Uterus (tissue), 4 donors: ENCODE measurements around the gene TLCD3B. TPM values are rescaled to one million over a fixed set of nuclear protein-coding genes. Genes with fewer than 3 reads are reported as not detected.

ENCODE experiments used
- DNase-seq, 2 donors: peaks; one replicate each; pipeline ENCODE4 v3.0.0-alpha.2; 2019 to 2020
- H3K27ac ChIP-seq, 2 donors: fragments of 200-600 bp; sonication (generic); 1 replicate in 1 of 2; 2 replicates in 1 of 2; pipeline ENCODE4 v1.5.1; 2016 to 2018
- H3K27me3 ChIP-seq, 2 donors: fragments of 200-600 bp; sonication (generic); one replicate each; pipeline ENCODE4 v1.5.1; 2018 to 2019; ENCODE audit warnings: control low read depth in 1 of 2
- H3K36me3 ChIP-seq, 2 donors: fragments of 200-600 bp; sonication (generic); one replicate each; pipeline ENCODE4 v1.5.1; 2019; ENCODE audit warnings: control low read depth in 1 of 2
- H3K4me1 ChIP-seq, 2 donors: fragments of 200-600 bp; sonication (generic); one replicate each; pipeline ENCODE4 v1.5.1; 2018 to 2019; ENCODE audit warnings: control low read depth in 1 of 2
- H3K4me3 ChIP-seq, 2 donors: fragments of 200-600 bp; sonication (generic); 1 replicate in 1 of 2; 2 replicates in 1 of 2; pipeline ENCODE4 v1.5.1; 2018 to 2019; ENCODE audit warnings: mild to moderate bottlenecking in 1 of 2
- H3K9me3 ChIP-seq, 2 donors: fragments of 200-600 bp; sonication (generic); one replicate each; pipeline ENCODE4 v1.5.1; 2019; ENCODE audit warnings: control low read depth in 1 of 2
- CTCF ChIP-seq, 4 experiments: fragments of 200-600 bp in 2 of 4; fragments of 450-650 bp in 2 of 4; sonication (generic) in 2 of 4; IDR thresholded peaks; one replicate each; pipeline ENCODE4 v1.5.1; 2016 to 2019; ENCODE audit warnings: antibody characterized with exemption in 4 of 4, mild to moderate bottlenecking in 2 of 4, moderate library complexity in 1 of 4
- POLR2A ChIP-seq, 2 donors: fragments of 450-650 bp; IDR thresholded peaks; one replicate each; pipeline ENCODE4 v1.6.1; 2016; ENCODE audit warnings: antibody characterized with exemption in 2 of 2, mild to moderate bottlenecking in 1 of 2, moderate library complexity in 1 of 2
- intact Hi-C: fragments of 100-400 bp; cut with DNase I; formaldehyde crosslinking; loops from one replicate; pipeline ENCODE4 v1.15.1; 2023; ENCODE audit warnings: low total_unique reads
- total RNA-seq, 4 donors: library from RNA; depleted of rRNA in 3 of 4; stranded (reverse); fragments of >200 nt in 3 of 4; gene quantifications; one replicate each; pipeline versions ENCODE4 v1.1.0 to v1.2.4, GENCODE V29; 2014 to 2023
- donor health status: DM: yes; HTN: yes; CAD: no.

The TLCD3B gene
- total RNA-seq, 4 donors from 2014 or later, result 0.62 TPM; not detected in 3

- intact Hi-C loops, result no loop called here
- no peak for TF ChIP-seq CTCF (IDR thresholded peaks at IDR 0.05)
- TF ChIP-seq POLR2A (IDR thresholded peaks at IDR 0.05), result no peak
- Histone ChIP-seq H3K4me3 (no peak overlapping the region), H3K9me3 (no peaks in the 10 kb centered on the region), H3K27ac (no peak overlapping the region), H3K36me3 (no peaks in the 10 kb centered on the region), H3K4me1 (peaks cover 0 to 8% of the 10 kb centered on the region in 2 donors), H3K27me3 (no peaks in the 10 kb centered on the region)
- no peak for DNase-seq
Measured at GRCh38 chr16:29991571-29991904, 39.5 kb downstream of the TLCD3B start.

GRCh38 chr16:29990883-29991570 is 40.0 kb downstream of the TLCD3B start:
- Histone ChIP-seq H3K36me3 (no peaks in the 10 kb centered on the region), H3K9me3 (no peaks in the 10 kb centered on the region), H3K4me3 (no peak overlapping the region), H3K27ac (no peak overlapping the region), H3K4me1 (peaks cover 0 to 8% of the 10 kb centered on the region in 2 donors), H3K27me3 (no peaks in the 10 kb centered on the region)
- DNase-seq, result no peak
- intact Hi-C loops, result no loop called here
- no peak for TF ChIP-seq CTCF (IDR thresholded peaks at IDR 0.05)
- no peak for TF ChIP-seq POLR2A (IDR thresholded peaks at IDR 0.05)

- no peaks in the 10 kb centered on the region for H3K27me3 ChIP-seq
- intact Hi-C loops, result no loop called here
- H3K36me3 ChIP-seq, result no peaks in the 10 kb centered on the region
- H3K4me1 ChIP-seq, result peaks cover 0 to 8% of the 10 kb centered on the region in 2 donors
- no peak overlapping the region for H3K4me3 ChIP-seq
- H3K27ac ChIP-seq, result no peak overlapping the region
- TF ChIP-seq POLR2A (IDR thresholded peaks at IDR 0.05), result no peak
- TF ChIP-seq CTCF (IDR thresholded peaks at IDR 0.05), result no peak
- H3K9me3 ChIP-seq, result no peaks in the 10 kb centered on the region
- no peak for DNase-seq
Measured at GRCh38 chr16:29990034-29990433, 41.0 kb downstream of the TLCD3B start.

- H3K27me3 ChIP-seq, result no peaks in the 10 kb centered on the region
- no peak overlapping the region for H3K27ac ChIP-seq
- intact Hi-C loops, result no loop called here
- no peak for DNase-seq
- H3K4me3 ChIP-seq, result no peak overlapping the region
- no peaks in the 10 kb centered on the region for H3K9me3 ChIP-seq
- H3K36me3 ChIP-seq, result no peaks in the 10 kb centered on the region
- no peak for TF ChIP-seq POLR2A (IDR thresholded peaks at IDR 0.05)
- no peak for TF ChIP-seq CTCF (IDR thresholded peaks at IDR 0.05)
- peaks cover 0 to 1% of the 10 kb centered on the region in 2 donors for H3K4me1 ChIP-seq
Measured at GRCh38 chr16:29989111-29989858, 41.8 kb downstream of the TLCD3B start.

- no peaks in the 10 kb centered on the region for H3K9me3 ChIP-seq
- H3K4me3 ChIP-seq, result no peak overlapping the region
- no peaks in the 10 kb centered on the region for H3K27me3 ChIP-seq
- no peaks in the 10 kb centered on the region for H3K36me3 ChIP-seq
- intact Hi-C loops, result no loop called here
- TF ChIP-seq POLR2A (IDR thresholded peaks at IDR 0.05) (no peak), CTCF (IDR thresholded peaks at IDR 0.05) (no peak)
- no peaks in the 10 kb centered on the region for H3K4me1 ChIP-seq
- no peak overlapping the region for H3K27ac ChIP-seq
- DNase-seq, result no peak
Measured at GRCh38 chr16:29988346-29989075, 42.6 kb downstream of the TLCD3B start.
